Transverse colon (tissue), 4 donors: ENCODE results near the gene C3orf20.

ENCODE experiments used
- CTCF ChIP-seq, 5 experiments: fragments of 200-600 bp in 3 of 5; fragments of 450-650 bp in 2 of 5; sonication (generic) in 3 of 5; IDR thresholded peaks; 1 replicate in 2 of 5; 2 replicates in 3 of 5; pipeline ENCODE4 v1.5.1; 2016 to 2017; ENCODE audit warnings: antibody characterized with exemption in 5 of 5, inconsistent platforms in 3 of 5, mild to moderate bottlenecking in 2 of 5, moderate library complexity in 1 of 5
- EP300 ChIP-seq: sonication (generic); formaldehyde crosslinking; IDR thresholded peaks from one replicate; pipeline ENCODE4 v1.6.1; 2017; ENCODE audit warnings: antibody characterized with exemption, low read depth
- POLR2A ChIP-seq: fragments of 450-650 bp; IDR thresholded peaks from one replicate; pipeline ENCODE4 v1.6.1; 2016; ENCODE audit warnings: antibody characterized with exemption, mild to moderate bottlenecking, moderate library complexity
- POLR2AphosphoS5 ChIP-seq, 3 donors: sonication (generic); formaldehyde crosslinking; IDR thresholded peaks; one replicate each; pipeline ENCODE4 v1.6.1; 2016; ENCODE audit warnings: antibody characterized with exemption in 3 of 3

DNA sequence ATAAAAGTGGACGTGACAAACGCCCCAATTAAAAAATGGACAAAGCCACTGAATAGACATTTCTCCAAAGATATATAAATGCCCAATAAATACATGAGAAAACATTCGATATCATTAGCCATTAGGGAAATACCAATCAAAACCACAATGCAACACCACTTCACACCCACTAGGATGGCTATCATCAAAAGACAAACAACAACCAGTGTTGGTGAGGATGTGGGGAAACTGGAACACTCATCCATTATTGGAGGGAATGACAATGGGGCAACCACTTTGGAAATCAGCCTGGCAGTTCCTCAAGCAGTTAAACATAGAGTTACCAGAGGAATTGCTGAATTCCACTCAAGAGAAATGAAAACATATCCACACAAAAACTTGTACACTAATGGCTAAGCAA, 111.4 kb downstream of the C3orf20 start:
- TF ChIP-seq POLR2AphosphoS5 (IDR thresholded peaks at IDR 0.05) (no peak), CTCF (IDR thresholded peaks at IDR 0.05) (no peak), POLR2A (no peak), EP300 (no peak)
